Mesenteric fat pad (tissue), 1 donor: ENCODE measurements around the gene RAD54L2. TPM values are rescaled to one million over a fixed set of nuclear protein-coding genes. Genes with fewer than 3 reads are reported as not detected.
A peak's percentile ranks its signal among the peaks of the same experiment; 100 is the strongest.
"Not testable (repeated sequence)": the region's sequence is repeated elsewhere in the genome, so short reads cannot be mapped to it uniquely, and the experiment has no call there.

Experiments used
- DNase-seq: peaks from one replicate; pipeline ENCODE4 v3.0.0-alpha.2; 2020; ENCODE audit warnings: low spot score
- long read RNA-seq: library from polyadenylated mRNA; unstranded; transcript quantifications from one replicate; pipeline ENCODE4 v2.0.0, GENCODE V29; 2020
- total RNA-seq: library from RNA; stranded (reverse); fragmentation: NEBNext Ultra II Directional; extraction: Animal tissue kit (Norgen Biotek cat#: 25700); gene quantifications from one replicate; pipeline ENCODE4 v1.2.1, GENCODE V29; 2021
- donor health status: DM: yes; HTN: yes; CAD: no.

Gene RAD54L2, protein sequence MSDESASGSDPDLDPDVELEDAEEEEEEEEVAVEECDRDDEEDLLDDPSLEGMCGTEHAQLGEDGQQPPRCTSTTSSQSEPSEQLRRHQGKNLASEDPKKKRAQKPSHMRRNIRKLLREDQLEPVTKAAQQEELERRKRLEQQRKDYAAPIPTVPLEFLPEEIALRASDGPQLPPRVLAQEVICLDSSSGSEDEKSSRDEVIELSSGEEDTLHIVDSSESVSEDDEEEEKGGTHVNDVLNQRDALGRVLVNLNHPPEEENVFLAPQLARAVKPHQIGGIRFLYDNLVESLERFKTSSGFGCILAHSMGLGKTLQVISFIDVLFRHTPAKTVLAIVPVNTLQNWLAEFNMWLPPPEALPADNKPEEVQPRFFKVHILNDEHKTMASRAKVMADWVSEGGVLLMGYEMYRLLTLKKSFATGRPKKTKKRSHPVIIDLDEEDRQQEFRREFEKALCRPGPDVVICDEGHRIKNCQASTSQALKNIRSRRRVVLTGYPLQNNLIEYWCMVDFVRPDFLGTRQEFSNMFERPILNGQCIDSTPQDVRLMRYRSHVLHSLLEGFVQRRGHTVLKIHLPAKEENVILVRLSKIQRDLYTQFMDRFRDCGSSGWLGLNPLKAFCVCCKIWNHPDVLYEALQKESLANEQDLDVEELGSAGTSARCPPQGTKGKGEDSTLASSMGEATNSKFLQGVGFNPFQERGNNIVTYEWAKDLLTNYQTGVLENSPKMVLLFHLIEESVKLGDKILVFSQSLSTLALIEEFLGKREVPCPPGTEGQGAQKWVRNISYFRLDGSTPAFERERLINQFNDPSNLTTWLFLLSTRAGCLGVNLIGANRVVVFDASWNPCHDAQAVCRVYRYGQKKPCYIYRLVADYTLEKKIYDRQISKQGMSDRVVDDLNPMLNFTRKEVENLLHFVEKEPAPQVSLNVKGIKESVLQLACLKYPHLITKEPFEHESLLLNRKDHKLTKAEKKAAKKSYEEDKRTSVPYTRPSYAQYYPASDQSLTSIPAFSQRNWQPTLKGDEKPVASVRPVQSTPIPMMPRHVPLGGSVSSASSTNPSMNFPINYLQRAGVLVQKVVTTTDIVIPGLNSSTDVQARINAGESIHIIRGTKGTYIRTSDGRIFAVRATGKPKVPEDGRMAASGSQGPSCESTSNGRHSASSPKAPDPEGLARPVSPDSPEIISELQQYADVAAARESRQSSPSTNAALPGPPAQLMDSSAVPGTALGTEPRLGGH (N-terminal part only)
- total RNA-seq = 25.1 TPM
- long read RNA-seq, partial matches to known transcripts = 4 of 9 reads
- long read RNA-seq, other reads (novel, unspliced or antisense) = 5 of 9 reads

DNA sequence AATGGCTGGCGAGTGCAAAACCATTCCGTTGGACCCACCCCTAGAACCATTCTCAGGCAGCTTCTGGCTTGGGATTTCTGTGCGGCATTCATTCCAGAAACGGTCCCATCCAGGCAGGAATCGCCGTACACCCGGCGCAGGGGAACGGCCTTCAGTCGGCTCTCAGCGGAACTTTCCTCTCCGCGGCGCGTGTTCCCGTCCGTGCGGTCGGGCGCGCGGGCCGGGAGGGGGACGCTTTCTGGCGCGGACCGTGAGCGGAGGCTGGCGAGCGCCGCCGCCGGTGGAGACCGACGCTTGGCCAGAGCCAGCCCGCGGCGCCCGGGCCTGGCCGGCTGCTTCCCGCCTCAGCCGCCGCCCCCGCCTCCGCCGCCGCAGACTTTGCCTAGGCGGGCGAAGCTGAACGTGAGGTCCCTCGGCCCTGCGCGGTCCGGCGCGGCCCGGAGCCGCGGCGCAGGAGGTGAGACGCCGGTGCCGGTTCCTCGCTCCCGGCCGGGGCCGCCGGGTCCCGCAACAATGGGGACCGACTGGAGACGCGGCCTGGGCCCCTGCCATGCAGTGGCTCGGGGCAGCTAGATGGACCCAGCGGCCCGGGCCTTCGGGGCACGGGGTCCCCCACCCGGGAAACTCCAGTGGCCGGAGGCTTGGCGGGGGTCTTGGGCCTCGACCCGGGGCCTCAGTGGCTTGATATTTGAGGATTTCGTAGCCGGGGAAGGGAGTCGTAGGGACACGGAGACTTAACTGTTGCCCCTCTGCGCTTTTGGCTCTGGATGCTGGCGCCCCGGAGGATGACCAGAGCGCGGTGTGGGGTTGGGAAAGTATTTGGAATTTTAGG lies at the start of gene RAD54L2:
TSS of gene RAD54L2 (plus strand) at position 261 of the 832 bp plus-strand sequence. CDS start 51,702 bp downstream, outside the sequence.
- peak; percentile 95 for DNase-seq

DNA sequence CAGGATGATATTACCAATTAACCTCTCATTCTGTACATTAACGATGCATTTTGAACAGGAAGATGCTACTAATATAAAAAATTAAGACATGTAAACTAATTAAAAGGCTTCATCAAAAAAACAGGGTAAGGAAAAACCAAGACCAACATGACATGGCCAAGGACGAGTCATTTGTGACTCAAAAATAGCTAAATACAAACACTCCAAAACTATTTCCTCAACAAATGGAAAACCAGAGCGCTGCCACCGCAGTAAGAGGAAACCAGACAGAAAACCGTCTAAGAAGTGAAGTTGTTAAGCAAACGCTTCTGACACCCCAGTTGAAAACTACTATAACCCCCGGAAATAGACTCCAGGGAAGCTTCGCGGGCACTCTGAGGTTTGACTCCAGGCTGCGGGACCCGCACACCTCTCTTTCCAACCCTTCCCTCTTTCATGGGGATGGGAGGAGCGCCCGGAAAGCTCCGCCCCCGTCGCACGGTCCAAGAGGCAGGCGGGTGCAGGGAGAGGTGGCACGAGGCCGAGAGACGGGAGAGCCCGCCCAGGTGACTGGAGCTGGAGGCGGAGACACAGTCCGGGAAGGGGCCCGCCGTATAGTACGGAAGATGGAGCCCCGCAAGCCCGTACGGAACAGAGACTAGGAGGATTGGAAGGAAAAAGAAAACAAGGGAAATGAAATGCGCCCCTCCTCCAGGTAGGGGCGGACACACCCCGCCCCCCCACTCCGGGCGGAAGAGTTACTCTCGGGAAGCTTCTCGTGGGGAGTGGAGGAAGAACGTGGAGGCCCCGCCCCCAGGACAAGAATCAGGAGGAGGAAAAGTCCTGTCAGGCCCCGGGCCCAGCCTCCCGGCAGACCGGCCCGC lies 39.4 kb upstream of the RAD54L2 start:
- DNase-seq = peak; percentile 98

DNA sequence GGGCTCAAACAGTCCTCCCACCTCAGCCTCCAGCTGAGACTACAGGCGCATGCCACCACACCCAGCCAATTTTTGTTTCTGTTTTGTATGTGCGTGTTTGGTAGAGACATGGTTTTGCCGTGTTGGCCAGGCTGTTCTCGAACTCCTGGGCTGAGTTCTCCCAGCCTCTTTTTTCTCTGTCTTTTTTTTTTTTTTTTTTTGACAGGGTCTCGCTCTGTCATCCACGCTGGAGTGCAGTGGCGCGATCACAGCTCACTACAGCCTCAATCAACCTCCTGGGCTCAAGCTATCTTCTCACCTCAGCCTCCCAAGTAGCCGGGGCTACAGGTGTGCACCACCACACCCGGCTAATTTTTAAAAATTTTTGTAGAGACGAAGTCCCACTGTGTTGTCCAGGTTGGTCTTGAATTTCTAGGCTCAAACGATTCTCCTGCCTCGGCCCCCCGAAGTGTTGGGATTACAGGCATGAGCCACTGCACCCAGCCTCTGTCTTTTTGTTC lies 37.8 kb upstream of the RAD54L2 start:
- no peak for DNase-seq

DNA sequence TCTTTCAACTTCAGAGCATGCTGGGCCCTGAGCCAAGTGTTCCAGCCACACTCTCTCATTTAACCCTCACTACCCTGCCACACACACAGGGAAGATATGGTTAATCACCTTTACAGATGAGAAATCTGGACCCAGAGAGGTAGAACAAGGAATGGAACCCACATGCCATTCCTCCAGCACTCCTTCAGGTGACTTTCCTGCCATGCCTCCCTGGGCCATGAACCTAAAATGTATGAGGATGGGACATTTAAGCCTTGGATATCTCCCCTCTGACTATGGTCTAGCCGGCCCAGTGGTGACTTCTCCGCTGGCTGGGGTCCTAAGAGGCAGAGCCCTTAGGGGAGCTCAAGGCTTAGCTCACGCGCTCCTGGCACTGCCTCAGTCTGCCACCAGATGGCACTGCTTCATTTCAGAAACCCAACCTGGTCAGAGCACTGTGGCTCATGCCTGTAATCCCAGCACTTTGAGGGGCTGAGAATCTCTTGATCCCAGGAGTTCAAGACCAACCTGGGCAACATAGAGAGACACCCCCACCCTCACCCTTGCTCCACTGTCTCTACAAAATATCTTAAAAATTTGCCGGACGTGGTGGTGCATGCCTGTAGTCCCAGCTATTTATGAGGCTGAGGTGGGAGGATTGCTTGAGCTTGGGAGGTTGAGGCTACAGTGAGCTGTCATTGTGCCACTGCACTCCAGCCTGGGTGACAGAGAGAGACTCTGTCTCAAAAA lies 36.5 kb upstream of the RAD54L2 start:
- DNase-seq = peak; percentile 91

DNA sequence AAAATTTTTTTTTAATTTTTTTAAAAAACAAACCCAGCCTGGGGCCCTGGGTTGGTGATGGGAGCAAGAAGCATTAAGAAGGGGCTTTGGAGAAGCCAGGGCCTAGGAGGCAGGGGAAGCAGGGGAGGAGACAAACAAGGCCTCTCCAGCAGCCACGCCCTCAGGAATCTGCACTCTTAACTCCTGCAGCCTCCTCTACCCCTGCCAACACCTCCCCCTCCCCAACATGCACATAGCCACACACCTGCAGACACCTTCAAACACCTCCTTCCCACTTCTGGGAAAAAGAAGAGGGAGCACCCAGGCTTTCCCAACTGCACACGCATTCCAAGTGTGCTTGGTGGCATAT lies 36.0 kb upstream of the RAD54L2 start:
- DNase-seq = no peak

DNA sequence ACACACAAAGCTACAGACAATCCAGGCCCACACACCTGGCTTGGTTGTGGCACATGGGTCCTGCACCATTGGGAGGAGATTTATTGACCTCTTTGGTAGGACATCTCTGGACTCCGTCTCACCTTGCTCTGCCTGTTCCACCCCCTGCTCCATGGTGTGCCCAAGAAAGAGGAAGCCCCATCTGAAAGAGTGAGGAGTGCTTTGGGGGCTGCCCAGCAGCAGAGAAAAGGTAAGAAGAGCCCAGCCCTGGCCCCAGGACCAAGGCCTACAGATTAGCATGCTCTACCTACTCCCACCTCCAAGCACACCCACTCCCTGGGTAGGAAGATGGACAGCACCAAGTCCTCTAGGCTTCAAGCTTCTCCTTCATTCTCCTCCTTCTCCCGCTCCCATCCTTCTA lies 35.5 kb upstream of the RAD54L2 start:
- no peak for DNase-seq

DNA sequence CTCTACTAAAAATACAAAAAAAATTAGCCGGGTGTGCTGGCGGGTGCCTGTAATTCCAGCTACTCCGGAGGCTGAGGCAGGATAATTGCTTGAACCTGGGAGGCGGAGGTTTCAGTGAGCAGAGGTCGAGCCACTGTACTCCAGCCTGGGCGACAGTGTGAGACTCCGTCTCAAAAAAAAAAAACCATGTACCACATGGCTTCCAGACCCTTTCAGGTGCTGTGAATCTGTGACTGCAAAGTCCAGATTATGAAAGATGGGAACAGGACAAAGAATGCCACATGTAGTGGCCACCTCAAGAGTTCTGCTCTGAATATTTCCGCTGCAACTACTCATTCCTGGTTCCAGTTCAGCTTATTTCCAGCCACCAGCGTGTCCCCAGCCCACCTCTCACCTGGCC lies 30.3 kb upstream of the RAD54L2 start:
- no peak for DNase-seq

DNA sequence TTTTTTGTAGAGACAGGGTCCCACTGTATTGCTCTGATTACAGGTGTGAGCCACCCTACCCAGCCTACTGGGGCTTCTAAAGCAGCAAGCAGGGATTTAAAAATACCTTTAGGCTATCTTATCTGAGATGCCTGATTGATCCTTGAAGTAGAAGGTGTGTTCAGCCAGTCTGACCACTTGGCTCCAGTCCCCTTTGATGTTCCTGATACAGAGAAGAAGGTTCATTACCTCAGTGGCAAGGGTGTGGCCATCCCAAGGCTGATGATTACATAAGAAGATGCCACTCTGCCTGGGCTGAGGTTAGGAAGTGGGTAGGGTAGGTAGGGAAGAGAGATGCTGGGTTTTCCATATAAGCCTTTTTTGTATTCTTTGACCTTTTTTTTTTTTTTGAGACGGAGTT lies 27.5 kb upstream of the RAD54L2 start:
- DNase-seq = no peak

DNA sequence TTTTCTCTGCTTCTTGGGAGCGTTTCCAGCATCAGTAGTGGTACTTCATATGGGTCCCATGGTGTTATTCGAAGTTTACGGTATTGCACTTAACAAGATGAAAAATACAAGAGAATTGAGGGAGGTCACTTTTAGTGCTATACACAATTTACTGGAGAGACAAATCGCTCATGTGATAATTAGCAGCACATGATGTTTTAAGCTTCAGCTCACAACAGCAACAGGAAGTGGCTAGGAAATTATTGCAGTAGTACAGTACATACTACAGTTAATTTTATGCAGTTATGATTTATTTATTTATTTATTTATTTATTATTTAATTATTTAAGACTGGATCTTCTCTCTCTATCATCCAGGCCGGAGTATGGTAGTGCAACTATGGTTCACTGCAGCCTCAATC lies 24.3 kb upstream of the RAD54L2 start:
- DNase-seq = no peak

DNA sequence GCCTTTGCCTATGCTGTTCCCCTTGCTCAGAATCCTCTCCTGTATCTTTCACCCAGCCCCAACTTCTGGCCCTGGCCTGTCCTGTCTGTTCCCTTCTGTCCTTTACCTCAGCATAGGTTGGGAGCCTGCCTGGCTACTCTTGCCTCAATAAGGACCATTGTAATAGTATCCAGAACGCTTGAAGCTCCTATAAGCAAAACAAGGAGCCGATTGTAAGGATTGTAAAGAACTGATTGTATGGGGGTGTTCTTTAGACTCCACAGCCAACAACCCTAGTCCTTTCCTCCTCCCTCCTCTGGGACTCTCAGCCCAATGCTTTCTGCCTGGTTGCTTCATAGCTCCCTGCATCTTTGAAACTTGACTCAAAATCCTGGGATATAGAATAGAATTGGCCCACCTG lies 18.7 kb upstream of the RAD54L2 start:
- no peak for DNase-seq

DNA sequence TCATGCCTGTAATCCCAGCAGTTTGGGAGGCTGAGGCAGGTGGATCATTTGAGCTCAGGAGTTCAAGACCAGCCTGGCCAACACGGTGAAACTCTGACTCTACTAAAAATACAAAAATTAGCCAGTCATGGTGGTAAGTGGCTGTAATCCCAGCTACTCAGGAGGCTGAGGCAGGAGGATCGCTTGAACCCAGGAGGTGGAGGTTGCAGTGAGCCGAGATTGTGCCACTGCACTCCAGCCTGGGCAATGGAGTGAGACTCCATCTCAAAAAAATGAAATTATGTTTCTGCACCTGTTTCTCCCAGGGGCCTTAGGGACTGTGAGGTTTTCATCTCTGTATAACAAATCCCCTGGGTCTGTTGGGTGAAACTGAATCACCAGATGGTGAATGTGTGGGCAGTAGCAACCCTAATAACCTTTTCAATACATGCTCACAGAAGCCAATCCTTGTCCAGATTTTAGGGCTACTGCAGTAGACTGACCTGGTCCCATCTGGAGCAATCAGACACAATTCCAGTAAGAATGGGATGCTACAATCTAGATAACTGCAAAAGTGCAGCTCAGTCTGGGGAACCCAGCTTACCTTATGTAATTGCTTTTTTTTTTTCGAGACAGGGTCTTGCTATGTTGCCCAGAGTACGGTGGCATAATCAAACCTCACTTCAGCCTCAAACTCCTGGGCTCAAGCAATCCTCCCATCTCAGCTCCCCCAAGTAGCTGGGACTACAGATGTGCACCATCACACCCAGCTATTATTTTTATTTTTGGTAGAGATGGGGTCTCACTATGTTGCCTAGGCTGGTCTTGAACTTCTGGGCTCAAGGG lies 17.4 kb upstream of the RAD54L2 start:
- DNase-seq = not testable (repeated sequence)

DNA sequence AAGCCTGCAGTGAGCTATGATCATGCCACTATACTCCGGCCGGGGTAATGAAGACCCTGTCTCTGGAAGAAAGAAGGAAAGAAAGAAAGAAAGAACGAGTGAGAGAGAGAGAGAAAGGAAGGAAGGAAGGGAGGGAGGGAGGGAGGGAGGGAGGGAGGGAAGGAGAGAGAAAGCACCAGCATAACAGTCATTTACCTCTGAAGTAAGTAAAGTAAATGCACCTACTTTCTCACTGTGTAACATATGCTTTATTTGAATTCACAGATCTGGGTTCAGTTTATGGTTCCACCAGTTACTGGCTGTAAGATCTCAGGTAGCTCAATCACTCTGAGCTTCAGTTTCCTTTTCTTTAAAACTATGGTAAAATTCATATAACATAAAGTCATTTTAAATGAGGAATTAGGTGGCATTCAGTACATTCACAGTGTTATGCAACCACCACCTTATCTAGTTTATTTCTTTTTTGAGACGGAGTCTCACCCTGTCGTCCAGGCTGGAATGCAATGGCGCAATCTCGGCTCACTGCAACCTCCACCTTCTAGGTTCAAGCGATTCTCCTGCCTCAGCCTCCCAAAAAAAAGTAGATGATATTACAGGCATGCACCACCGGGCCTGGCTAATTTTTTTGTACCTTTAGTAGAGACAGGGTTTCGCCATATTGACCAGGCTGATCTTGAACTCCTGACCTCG lies 16.1 kb upstream of the RAD54L2 start:
- DNase-seq = no peak

DNA sequence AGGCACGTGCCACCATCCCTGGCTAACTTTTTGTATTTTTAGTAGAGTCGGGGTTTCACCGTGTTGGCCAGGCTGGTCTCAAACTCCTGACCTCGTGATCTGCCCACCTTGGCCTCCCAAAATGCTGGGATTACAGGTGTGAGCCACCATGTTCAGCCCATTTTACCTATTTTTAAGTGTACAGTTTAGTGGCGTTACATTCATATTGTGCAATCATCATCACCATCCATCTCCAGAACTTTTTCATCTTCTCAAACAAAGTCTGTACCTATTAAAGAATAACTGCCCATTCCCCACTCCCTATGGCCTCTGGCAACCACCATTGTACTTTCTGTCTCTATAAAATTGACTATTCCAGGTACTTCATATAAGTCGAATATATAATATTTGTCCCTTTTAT lies 13.6 kb upstream of the RAD54L2 start:
- not testable (repeated sequence) for DNase-seq

DNA sequence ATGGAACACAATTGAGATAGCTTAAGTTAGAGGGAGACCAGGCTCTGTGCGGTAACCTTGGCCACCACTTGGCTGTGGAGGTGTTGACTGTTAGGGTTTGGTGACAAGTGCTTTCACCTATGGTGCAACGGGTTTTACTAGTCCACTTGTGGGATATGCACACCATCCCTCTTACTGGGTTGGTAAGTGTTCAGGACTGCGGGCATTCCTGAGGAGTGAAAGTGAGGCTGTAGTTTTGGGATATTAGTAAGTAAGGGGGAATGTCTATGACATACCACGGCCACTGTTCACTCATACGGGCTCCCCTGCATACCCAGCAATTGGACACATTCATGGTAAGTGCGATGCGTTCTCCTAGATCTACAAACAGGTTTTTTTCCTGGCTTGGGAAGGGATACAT lies 8.0 kb upstream of the RAD54L2 start:
- DNase-seq = no peak

DNA sequence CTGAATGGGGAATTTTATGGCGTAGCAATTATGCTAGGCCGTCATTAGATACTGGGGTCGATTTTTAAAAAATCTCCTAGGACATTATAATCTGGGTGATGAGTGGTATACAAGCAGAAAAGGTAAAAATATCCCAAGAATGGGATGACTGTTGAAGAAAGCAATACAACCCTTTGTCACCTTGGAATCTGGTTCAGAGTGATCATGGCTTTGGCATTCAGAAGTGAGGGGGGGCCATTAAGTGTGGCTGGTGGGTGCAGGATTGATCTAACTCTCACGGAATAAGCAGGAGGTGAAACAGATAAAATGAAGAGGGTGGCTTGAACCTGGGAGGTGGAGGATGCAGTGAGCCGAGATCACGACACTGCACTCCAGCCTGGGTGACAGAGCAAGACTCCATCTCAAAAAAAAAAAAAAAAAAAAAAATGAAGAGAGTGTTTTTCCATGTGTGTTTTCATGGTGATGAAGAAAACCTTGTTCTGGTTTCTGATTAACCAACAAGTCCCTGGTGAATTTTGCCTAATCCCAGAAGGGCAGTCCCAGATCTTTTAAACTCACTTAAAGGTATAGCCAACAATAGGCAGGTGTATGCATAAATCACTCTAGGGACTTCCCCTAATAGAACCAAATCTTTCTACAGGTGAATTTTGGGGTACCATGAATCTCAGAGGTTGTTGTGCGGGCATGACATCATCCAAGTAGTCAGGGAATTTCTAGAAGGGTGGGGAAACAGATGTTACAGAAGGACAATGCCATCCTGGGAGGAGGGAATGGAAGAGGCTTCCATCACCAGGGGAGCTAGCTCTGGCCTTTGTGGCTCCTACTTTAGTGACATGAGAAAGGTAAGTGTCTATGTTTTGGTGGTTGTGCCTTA lies 3.1 kb upstream of the RAD54L2 start:
- DNase-seq = no peak

DNA sequence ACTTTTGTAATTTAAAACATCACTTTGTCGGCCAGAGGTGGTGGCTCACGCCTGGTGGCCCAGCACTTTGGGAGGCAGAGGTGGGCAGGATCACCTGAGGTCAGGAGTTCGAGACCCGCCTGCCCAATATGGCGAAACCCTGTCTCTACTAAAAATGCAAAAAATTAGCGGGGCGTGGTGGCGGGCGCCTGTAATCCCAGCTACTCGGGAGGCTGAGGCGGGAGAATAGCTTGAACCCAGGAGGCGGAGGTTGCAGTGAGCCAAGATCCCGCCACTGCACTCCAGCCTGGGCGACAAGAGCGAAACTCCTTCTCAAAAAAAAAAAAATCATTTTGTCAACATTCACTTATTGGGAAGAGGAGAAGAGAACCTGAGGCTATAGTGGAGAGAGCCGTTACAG lies 888 bp upstream of the RAD54L2 start:
- not testable (repeated sequence) for DNase-seq
